Measurements from ENCODE around the gene ZBED3. TPM values are rescaled to one million over a fixed set of nuclear protein-coding genes. Genes with fewer than 3 reads are reported as not detected.
A peak's percentile ranks its signal among the peaks of the same experiment; 100 is the strongest.

ZBED3 gene
- total and polyA plus RNA-seq, 9 of the 15 experiments (the other 6 are each of a cell fraction or from before 2014, with no cell fraction given) = 0.01 to 0.03 (median 0.01) TPM; not detected in 5

- peak; percentile 87 for TF ChIP-seq CTCFL (IDR thresholded peaks at IDR 0.05; ENCODE audit: borderline replicate concordance, insufficient read depth, low read depth, low read length, poor library complexity, severe bottlenecking)
- TF ChIP-seq CEBPG (CRISPR knock-in tag; IDR thresholded peaks at IDR 0.05) = no peak
- no peak for TF ChIP-seq CEBPG (tag; conservative IDR thresholded peaks at IDR 0.05 in 1 of 2, IDR thresholded peaks at IDR 0.05 in 1 of 2)
- 0 out of 4 replicates have a peak, but pooled peaks of 1 of the 2 experiments have one; percentile 40 for TF ChIP-seq TEAD1 (CRISPR knock-in tag; IDR thresholded peaks at IDR 0.05)
- peak; percentile 23 for TF ChIP-seq TAF1 (IDR thresholded peaks at IDR 0.05; ENCODE audit: control insufficient read depth, extremely low read depth, insufficient read depth, low read length, severe bottlenecking)
- TF ChIP-seq ZFX (CRISPR knock-in tag; IDR thresholded peaks at IDR 0.05) = peak; percentile 52
- TF ChIP-seq, protein P1, sequence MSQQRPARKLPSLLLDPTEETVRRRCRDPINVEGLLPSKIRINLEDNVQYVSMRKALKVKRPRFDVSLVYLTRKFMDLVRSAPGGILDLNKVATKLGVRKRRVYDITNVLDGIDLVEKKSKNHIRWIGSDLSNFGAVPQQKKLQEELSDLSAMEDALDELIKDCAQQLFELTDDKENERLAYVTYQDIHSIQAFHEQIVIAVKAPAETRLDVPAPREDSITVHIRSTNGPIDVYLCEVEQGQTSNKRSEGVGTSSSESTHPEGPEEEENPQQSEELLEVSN (IDR thresholded peaks at IDR 0.05; ENCODE audit: borderline replicate concordance in 1 of 2, extremely low read depth in 1 of 2, insufficient read depth in 1 of 2, insufficient read length in 1 of 2, low read depth in 1 of 2, low read length in 1 of 2, poor library complexity in 1 of 2, severe bottlenecking in 1 of 2) = peak in 1 of 2 experiments; percentile 81
Observed at GRCh38 chr5:77076961-77077828, 9.9 kb downstream of the ZBED3 start (continued).

Measured in K562 (cell line).